H9 (cell line): ENCODE results near the gene CXCL14. TPM values are rescaled to one million over a fixed set of nuclear protein-coding genes. Genes with fewer than 3 reads are reported as not detected.

Source experiments
- DNase-seq: peaks from one replicate; pipeline ENCODE4 v3.0.0-alpha.2; 2017
- H2AFZ ChIP-seq: one replicate; pipeline ENCODE4 v1.6.1; 2013; ENCODE audit warnings: mild to moderate bottlenecking, low read length, control low read depth, moderate library complexity
- H2AK5ac ChIP-seq: 2 replicates; pipeline ENCODE4 v1.6.1; 2013; ENCODE audit warnings: low read length, control low read depth, mixed read lengths; ENCODE audit not compliant: insufficient read length
- H2BK120ac ChIP-seq: one replicate; pipeline ENCODE4 v1.6.1; 2013; ENCODE audit warnings: low read depth, mild to moderate bottlenecking, low read length, control low read depth, inconsistent platforms; ENCODE audit not compliant: poor library complexity, severe bottlenecking
- H2BK12ac ChIP-seq: 2 replicates; pipeline ENCODE4 v1.6.1; 2013; ENCODE audit warnings: low read length, control low read depth, mixed read lengths, low read depth; ENCODE audit not compliant: insufficient read length
- H2BK15ac ChIP-seq: 2 replicates; pipeline ENCODE4 v1.6.1; 2013; ENCODE audit warnings: low read depth, low read length, control low read depth
- H2BK20ac ChIP-seq: one replicate; pipeline ENCODE4 v1.6.1; 2013; ENCODE audit warnings: low read depth, mild to moderate bottlenecking, low read length, control low read depth, inconsistent platforms; ENCODE audit not compliant: poor library complexity, severe bottlenecking
- H2BK5ac ChIP-seq: 2 replicates; pipeline ENCODE4 v1.6.1; 2013; ENCODE audit warnings: low read length, control low read depth, mixed read lengths; ENCODE audit not compliant: insufficient read length
- H3K14ac ChIP-seq: 2 replicates; pipeline ENCODE4 v1.6.1; 2013; ENCODE audit warnings: low read length, control low read depth; ENCODE audit not compliant: insufficient read depth
- H3K18ac ChIP-seq: 2 replicates; pipeline ENCODE4 v1.6.1; 2013; ENCODE audit warnings: low read depth, mild to moderate bottlenecking, mixed read lengths, low read length, control low read depth; ENCODE audit not compliant: insufficient read length
- H3K23ac ChIP-seq: 2 replicates; pipeline ENCODE4 v1.6.1; 2013; ENCODE audit warnings: low read length, control low read depth, mixed read lengths, low read depth; ENCODE audit not compliant: insufficient read length
- H3K23me2 ChIP-seq: 2 replicates; pipeline ENCODE4 v1.6.1; 2013; ENCODE audit warnings: low read depth, mild to moderate bottlenecking, mixed read lengths, low read length, control low read depth; ENCODE audit not compliant: insufficient read length, poor library complexity, severe bottlenecking
- H3K27ac ChIP-seq: 2 replicates; pipeline ENCODE4 v1.5.1; 2013; ENCODE audit warnings: low read length, control low read depth, mixed read lengths, low read depth; ENCODE audit not compliant: insufficient read length
- H3K27me3 ChIP-seq: 2 replicates; pipeline ENCODE4 v1.6.1; 2013; ENCODE audit warnings: low read length, control low read depth, inconsistent platforms; ENCODE audit not compliant: insufficient read depth
- H3K4ac ChIP-seq: 2 replicates; pipeline ENCODE4 v1.6.1; 2013; ENCODE audit warnings: low read depth, mild to moderate bottlenecking, control low read depth, inconsistent platforms, low read length, moderate library complexity
- H3K4me1 ChIP-seq: 2 replicates; pipeline ENCODE4 v1.6.1; 2013; ENCODE audit warnings: low read length, control low read depth, inconsistent platforms; ENCODE audit not compliant: insufficient read depth
- H3K4me2 ChIP-seq: 2 replicates; pipeline ENCODE4 v1.6.1; 2013; ENCODE audit warnings: low read length, control low read depth, mixed read lengths; ENCODE audit not compliant: insufficient read length, insufficient read depth
- H3K56ac ChIP-seq: 2 replicates; pipeline ENCODE4 v1.6.1; 2013; ENCODE audit warnings: low read depth, mild to moderate bottlenecking, mixed read lengths, low read length, control low read depth; ENCODE audit not compliant: insufficient read length
- H3K79me1 ChIP-seq: 2 replicates; pipeline ENCODE4 v1.6.1; 2013; ENCODE audit warnings: low read depth, mild to moderate bottlenecking, moderate library complexity, low read length, control low read depth, inconsistent platforms; ENCODE audit not compliant: insufficient read depth, poor library complexity, severe bottlenecking
- H3K79me2 ChIP-seq: 2 replicates; pipeline ENCODE4 v1.6.1; 2013; ENCODE audit warnings: low read length, control low read depth, inconsistent platforms; ENCODE audit not compliant: insufficient read depth
- H3K9ac ChIP-seq: 2 replicates; pipeline ENCODE4 v1.6.1; 2013; ENCODE audit warnings: low read length, control low read depth, mixed read lengths; ENCODE audit not compliant: insufficient read length; ENCODE audit errors: extremely low read depth
- H3K9me3 ChIP-seq: one replicate; pipeline ENCODE4 v1.6.1; 2013; ENCODE audit warnings: low read depth, low read length, inconsistent platforms; ENCODE audit not compliant: control insufficient read depth
- H3T11ph ChIP-seq: one replicate; pipeline ENCODE4 v1.6.1; 2013; ENCODE audit warnings: mild to moderate bottlenecking, low read length, control low read depth, inconsistent platforms
- H4K20me1 ChIP-seq: one replicate; pipeline ENCODE4 v1.6.1; 2013; ENCODE audit not compliant: control insufficient read depth, insufficient read length, insufficient read depth
- H4K5ac ChIP-seq: 2 replicates; pipeline ENCODE4 v1.6.1; 2013; ENCODE audit warnings: low read depth, mild to moderate bottlenecking, mixed read lengths, low read length, control low read depth; ENCODE audit not compliant: insufficient read length
- H4K8ac ChIP-seq: replicated peaks from 2 replicates; pipeline ENCODE4 v1.6.1; 2013; ENCODE audit warnings: low read length, control low read depth, mixed read lengths, low read depth; ENCODE audit not compliant: insufficient read length
- H4K91ac ChIP-seq: 2 replicates; pipeline ENCODE4 v1.6.1; 2013; ENCODE audit warnings: low read depth, mild to moderate bottlenecking, moderate library complexity, mixed read lengths, low read length, control low read depth; ENCODE audit not compliant: insufficient read length
- H3K27ac Mint-ChIP-seq, 3 experiments: 2 replicates in 2 of 3; 3 replicates in 1 of 3; pipeline ENCODE4 v1.8.0; 2020 to 2021; ENCODE audit warnings: mixed read lengths in 3 of 3, mild to moderate bottlenecking in 1 of 3, moderate library complexity in 1 of 3
- H3K27me3 Mint-ChIP-seq: 2 replicates; pipeline ENCODE4 v1.8.0; 2021; ENCODE audit warnings: low read depth, mild to moderate bottlenecking, moderate library complexity, mixed read lengths
- H3K36me3 Mint-ChIP-seq, 3 experiments: 2 replicates in 2 of 3; 3 replicates in 1 of 3; pipeline ENCODE4 v1.8.0; 2020 to 2021; ENCODE audit warnings: low read depth in 3 of 3, mixed read lengths in 3 of 3; ENCODE audit not compliant: insufficient read depth in 1 of 3
- H3K4me1 Mint-ChIP-seq, 2 experiments: 2 replicates each; pipeline ENCODE4 v1.8.0; 2020; ENCODE audit warnings: mixed read lengths in 2 of 2
- H3K4me3 Mint-ChIP-seq, 2 experiments: 2 replicates in 1 of 2; 3 replicates in 1 of 2; pipeline ENCODE4 v1.8.0; 2020 to 2021; ENCODE audit warnings: mild to moderate bottlenecking in 2 of 2, mixed read lengths in 2 of 2, moderate library complexity in 1 of 2
- H3K9me3 Mint-ChIP-seq, 2 experiments: 2 replicates in 1 of 2; 3 replicates in 1 of 2; pipeline ENCODE4 v1.8.0; 2020; ENCODE audit warnings: mild to moderate bottlenecking in 2 of 2, mixed read lengths in 2 of 2, moderate library complexity in 1 of 2
- CTCF ChIP-seq: fragments of 200-600 bp; sonication (generic); conservative IDR thresholded peaks from 3 replicates; pipeline ENCODE4 v1.8.0; 2021; ENCODE audit warnings: antibody characterized with exemption, mild to moderate bottlenecking
- WGBS: extraction: QIAGEN DNeasy Blood & Tissue Kit; methylation state at CpG from one replicate; pipeline ENCODE4 v1.1.7; 2013; ENCODE audit warnings: missing lambda C conversion rate, low lambda C conversion rate, mixed read lengths; ENCODE audit not compliant: insufficient read length; ENCODE audit errors: extremely low coverage; 5-methylcytosine and 5-hydroxymethylcytosine counted together
- total RNA-seq: library from RNA; stranded (reverse); gene quantifications from 2 replicates; pipeline ENCODE4 v1.2.1, GENCODE V29; 2021

CXCL14 gene
- total RNA-seq, 1 experiment from 2014 or later: 1.1 TPM

- Histone ChIP-seq H3K23me2 (peaks cover 13% of the 10 kb centered on the region), H2BK12ac (no peak overlapping the region), H3K4me1 (peaks cover 2% of the 10 kb centered on the region; the same call in 1 of the 2 replicates), H3K79me1 (no peaks in the 10 kb centered on the region), H2AFZ (no peak overlapping the region), H3K4me2 (no peak overlapping the region), H3T11ph (no peak overlapping the region), H3K79me2 (no peaks in the 10 kb centered on the region), H3K4ac (no peak overlapping the region), H2BK5ac (no peak overlapping the region), H3K9ac (no peak overlapping the region), H2BK20ac (no peak overlapping the region), H3K23ac (no peak overlapping the region), H3K9me3 (peaks cover 7% of the 10 kb centered on the region), H3K56ac (no peak overlapping the region), H4K5ac (no peak overlapping the region), H4K20me1 (no peaks in the 10 kb centered on the region), H4K8ac (no peak overlapping the region), H3K14ac (no peak overlapping the region), H3K18ac (no peak overlapping the region), H2BK15ac (no peak overlapping the region), H3K27me3 (peaks cover 100% of the 10 kb centered on the region), H2BK120ac (no peak overlapping the region), H2AK5ac (no peak overlapping the region), H3K27ac (no peak overlapping the region), H4K91ac (no peak overlapping the region)
- H3K4me1 Mint-ChIP-seq: peaks cover 11 to 31% of the 10 kb centered on the region in 2 experiments
- no peak overlapping the region for H3K27ac Mint-ChIP-seq
- H3K36me3 Mint-ChIP-seq: peaks cover 0 to 1% (median 0%) of the 10 kb centered on the region in 3 experiments; a peak in 3 of 7 replicates
- WGBS: no CpG with 5 or more reads among the region's 7 CpGs
- peaks cover 100% of the 10 kb centered on the region for H3K27me3 Mint-ChIP-seq
- DNase-seq: no peak
- H3K4me3 Mint-ChIP-seq: no peak overlapping the region
- peaks cover 14 to 15% of the 10 kb centered on the region in 2 experiments for H3K9me3 Mint-ChIP-seq
- no peak for TF ChIP-seq CTCF
These were observed 41.5 kb downstream of the CXCL14 start for GRCh38 chr5:135537271-135537670.
